ENCODE results near the gene MTMR11. TPM values are rescaled to one million over a fixed set of nuclear protein-coding genes. Genes with fewer than 3 reads are reported as not detected.

The MTMR11 gene
- total and polyA plus RNA-seq, 9 of the 15 experiments (the other 6 are each of a cell fraction or from before 2014, with no cell fraction given): 0.09 to 1.6 (median 0.51) TPM

- TF ChIP-seq ZNF395 (CRISPR knock-in tag; IDR thresholded peaks at IDR 0.05) (no peak), ZNF717 (CRISPR knock-in tag; IDR thresholded peaks at IDR 0.05) (no peak), GABPA (tag; conservative IDR thresholded peaks at IDR 0.05; ENCODE audit: low read depth) (peak; percentile 52), ZNF217 (CRISPR knock-in tag; IDR thresholded peaks at IDR 0.05) (no peak), ZNF41 (CRISPR knock-in tag; conservative IDR thresholded peaks at IDR 0.05) (no peak), RHOXF2B (CRISPR knock-in tag; conservative IDR thresholded peaks at IDR 0.05) (no peak), ZNF23 (CRISPR knock-in tag; IDR thresholded peaks at IDR 0.05) (no peak), ZEB2 (IDR thresholded peaks at IDR 0.05) (no peak), NEUROD1 (IDR thresholded peaks at IDR 0.05; ENCODE audit: borderline replicate concordance, low read depth, low read length, partially characterized antibody) (no peak), ASH1L (IDR thresholded peaks at IDR 0.05; ENCODE audit: borderline replicate concordance, low read depth, partially characterized antibody) (no peak), MAZ (CRISPR knock-in tag; conservative IDR thresholded peaks at IDR 0.05 in 1 of 2, IDR thresholded peaks at IDR 0.05 in 1 of 2) (no peak), U2AF1 (optimal IDR thresholded peaks at IDR 0.05; ENCODE audit: low read depth, low read length) (no peak), E2F6 (IDR thresholded peaks at IDR 0.05; ENCODE audit: borderline replicate concordance in 1 of 2, extremely low read depth in 1 of 2, insufficient read depth in 1 of 2, insufficient read length in 1 of 2, low read depth in 1 of 2, low read length in 1 of 2, poor library complexity in 1 of 2, severe bottlenecking in 1 of 2) (no peak), TRIM25 (IDR thresholded peaks at IDR 0.05; ENCODE audit: borderline replicate concordance) (no peak), NR2F6 (CRISPR knock-in tag; IDR thresholded peaks at IDR 0.05) (no peak), SIN3B (IDR thresholded peaks at IDR 0.05; ENCODE audit: low read depth) (no peak), ZNF316 (IDR thresholded peaks at IDR 0.05) (peak; percentile 44), HDAC2 (IDR thresholded peaks at IDR 0.05) (no peak), ZFX (CRISPR knock-in tag; IDR thresholded peaks at IDR 0.05) (no peak), FUS (optimal IDR thresholded peaks at IDR 0.05; ENCODE audit: low read depth, low read length) (no peak), PHF8 (IDR thresholded peaks at IDR 0.05; ENCODE audit: borderline replicate concordance, low read length) (no peak), FOXM1 (IDR thresholded peaks at IDR 0.05; ENCODE audit: low read depth) (no peak), FOXM1 (CRISPR knock-in tag; IDR thresholded peaks at IDR 0.05; ENCODE audit: low read depth) (no peak), CBX1 (IDR thresholded peaks at IDR 0.05; ENCODE audit: low read depth) (no peak), ZNF785 (CRISPR knock-in tag; IDR thresholded peaks at IDR 0.05) (no peak)
Observed at GRCh38 chr1:149962039-149962647, 25.5 kb upstream of the MTMR11 start (continued).

Data from K562 (cell line).